HepG2 (cell line): ENCODE data around the gene OGFR. TPM values are rescaled to one million over a fixed set of nuclear protein-coding genes. Genes with fewer than 3 reads are reported as not detected.

Experiments
- ATF1 ChIP-seq: IDR thresholded peaks from 2 replicates; pipeline ENCODE4 v1.6.1; 2016; ENCODE audit warnings: mild to moderate bottlenecking, control low read depth
- ELF3 ChIP-seq: IDR thresholded peaks from 2 replicates; pipeline ENCODE4 v1.6.1; 2016; ENCODE audit warnings: missing genetic modification reagents, missing compliant biosample characterization
- HOXA9 ChIP-seq: sonication (generic); formaldehyde crosslinking; IDR thresholded peaks from 2 replicates; pipeline ENCODE4 v1.8.1; 2022; ENCODE audit warnings: missing genetic modification reagents, mild to moderate bottlenecking, moderate library complexity, borderline replicate concordance
- KDM2A ChIP-seq: sonication (generic); formaldehyde crosslinking; IDR thresholded peaks from 2 replicates; pipeline ENCODE4 v1.4.0; 2020; ENCODE audit warnings: low read depth, missing genetic modification reagents, borderline replicate concordance
- MED13 ChIP-seq: sonication (generic); formaldehyde crosslinking; IDR thresholded peaks from 2 replicates; pipeline ENCODE4 v1.5.0; 2020; ENCODE audit warnings: missing genetic modification reagents
- PAX8 ChIP-seq: sonication (generic); formaldehyde crosslinking; IDR thresholded peaks from 2 replicates; pipeline ENCODE4 v1.8.0; 2022; ENCODE audit warnings: mild to moderate bottlenecking, missing genetic modification reagents, borderline replicate concordance
- POLR2G ChIP-seq: fragments of 200-400 bp; formaldehyde crosslinking; IDR thresholded peaks from 2 replicates; pipeline ENCODE4 v1.6.1; 2018; ENCODE audit warnings: mild to moderate bottlenecking, low read depth, low read length, moderate library complexity
- SOX6 ChIP-seq, 2 experiments: fragments of 450-650 bp in 1 of 2; sonication (generic) in 1 of 2; formaldehyde crosslinking in 1 of 2; IDR thresholded peaks; 2 replicates each; pipeline versions ENCODE4 v1.4.0 to v1.6.1; 2017 to 2020; ENCODE audit warnings: antibody characterized with exemption in 1 of 2, mild to moderate bottlenecking in 1 of 2, missing genetic modification reagents in 1 of 2
- ZFYVE20 ChIP-seq: sonication (generic); formaldehyde crosslinking; IDR thresholded peaks from 2 replicates; pipeline ENCODE4 v1.8.0; 2023; ENCODE audit warnings: low read depth, mild to moderate bottlenecking, moderate library complexity, missing genetic modification reagents, borderline replicate concordance
- ZMYM3 ChIP-seq: sonication (generic); formaldehyde crosslinking; IDR thresholded peaks from 2 replicates; pipeline ENCODE4 v1.5.1; 2020; ENCODE audit warnings: mild to moderate bottlenecking, missing genetic modification reagents
- ZNF180 ChIP-seq: sonication (generic); formaldehyde crosslinking; IDR thresholded peaks from 2 replicates; pipeline ENCODE4 v1.4.0; 2020; ENCODE audit warnings: low read depth, missing genetic modification reagents, borderline replicate concordance
- ZNF205 ChIP-seq: IDR thresholded peaks from 2 replicates; pipeline ENCODE4 v1.6.1; 2018; ENCODE audit warnings: missing biosample characterization, missing genetic modification reagents
- ZNF263 ChIP-seq: sonication (generic); formaldehyde crosslinking; IDR thresholded peaks from 2 replicates; pipeline ENCODE4 v1.4.0; 2020; ENCODE audit warnings: missing genetic modification reagents
- ZNF382 ChIP-seq: sonication (generic); formaldehyde crosslinking; IDR thresholded peaks from 2 replicates; pipeline ENCODE4 v1.5.0; 2020; ENCODE audit warnings: missing genetic modification reagents, mild to moderate bottlenecking, borderline replicate concordance
- ZNF703 ChIP-seq: sonication (generic); formaldehyde crosslinking; IDR thresholded peaks from 2 replicates; pipeline ENCODE4 v1.5.1; 2020; ENCODE audit warnings: missing genetic modification reagents, mild to moderate bottlenecking, moderate library complexity, borderline replicate concordance
- ZSCAN30 ChIP-seq: sonication (generic); formaldehyde crosslinking; IDR thresholded peaks from 2 replicates; pipeline ENCODE4 v1.5.0; 2020; ENCODE audit warnings: mild to moderate bottlenecking, missing genetic modification reagents
- polyA plus RNA-seq, 8 experiments: library from polyadenylated mRNA; depleted of rRNA in 3 of 8; stranded (reverse) in 7 of 8; unstranded in 1 of 8; fragments of >200 nt; fragmentation: Illumina TruSeq in 4 of 8; extraction: Trizol in 4 of 8; gene quantifications; 2 replicates each; pipeline versions ENCODE4 v1.2.1 to v1.2.3, GENCODE V29; 2011 to 2016; ENCODE audit warnings: low read depth in 4 of 8, missing spikeins in 1 of 8, mixed read lengths in 1 of 8; ENCODE audit not compliant: insufficient read depth in 1 of 8
- total RNA-seq, 5 experiments: library from RNA; depleted of rRNA; stranded (reverse); fragments of >200 nt; fragmentation: Illumina TruSeq; extraction: Trizol; gene quantifications; 2 replicates each; pipeline ENCODE4 v1.2.3, GENCODE V29; 2016; ENCODE audit warnings: low read depth in 1 of 5
- TF ChIP-seq, protein P1 (sequence below): sonication (generic); formaldehyde crosslinking; IDR thresholded peaks from 2 replicates; pipeline ENCODE4 v1.4.0; 2020; ENCODE audit warnings: missing genetic modification reagents, low read depth, mild to moderate bottlenecking, borderline replicate concordance
- TF ChIP-seq, protein P2 (sequence below): IDR thresholded peaks from 2 replicates; pipeline ENCODE4 v1.6.1; 2016; ENCODE audit warnings: missing compliant biosample characterization, missing genetic modification reagents, borderline replicate concordance
- TF ChIP-seq, protein P3 (sequence below): sonication (generic); formaldehyde crosslinking; IDR thresholded peaks from 2 replicates; pipeline ENCODE4 v1.5.1; 2020; ENCODE audit warnings: mild to moderate bottlenecking, missing genetic modification reagents, moderate library complexity
- TF ChIP-seq, protein P4 (sequence below): sonication (generic); formaldehyde crosslinking; IDR thresholded peaks from 2 replicates; pipeline ENCODE4 v1.5.0; 2020; ENCODE audit warnings: missing genetic modification reagents

Gene OGFR
- total and polyA plus RNA-seq, 2 of the 13 experiments (the other 11 are each of a cell fraction or from before 2014, with no cell fraction given), result 47.7 to 81.8 TPM

GRCh38 chr20:62822788-62823651 is 18.4 kb downstream of the OGFR start (continued):
- TF ChIP-seq SOX6 (IDR thresholded peaks at IDR 0.05) (no peak), SOX6 (CRISPR knock-in tag; IDR thresholded peaks at IDR 0.05) (peak; percentile 68; the same call in 1 of the 2 replicates), ELF3 (CRISPR knock-in tag) (peak; percentile 62; the same call in 1 of the 2 replicates), ZNF263 (CRISPR knock-in tag) (peak; percentile 67; the same call in 1 of the 2 replicates), ZSCAN30 (CRISPR knock-in tag) (no peak), ZFYVE20 (CRISPR knock-in tag) (no peak; the same call in 1 of the 2 replicates), ZNF205 (CRISPR knock-in tag) (peak; percentile 92), MED13 (no peak), PAX8 (no peak), ZMYM3 (CRISPR knock-in tag) (peak; percentile 100), HOXA9 (CRISPR knock-in tag) (no peak), ZNF180 (CRISPR knock-in tag) (peak; percentile 69; the same call in 1 of the 2 replicates), ZNF703 (CRISPR knock-in tag) (no peak), POLR2G (no peak), ZNF382 (CRISPR knock-in tag) (no peak), KDM2A (CRISPR knock-in tag) (peak; percentile 95), ATF1 (no peak)
- TF ChIP-seq, protein P1, sequence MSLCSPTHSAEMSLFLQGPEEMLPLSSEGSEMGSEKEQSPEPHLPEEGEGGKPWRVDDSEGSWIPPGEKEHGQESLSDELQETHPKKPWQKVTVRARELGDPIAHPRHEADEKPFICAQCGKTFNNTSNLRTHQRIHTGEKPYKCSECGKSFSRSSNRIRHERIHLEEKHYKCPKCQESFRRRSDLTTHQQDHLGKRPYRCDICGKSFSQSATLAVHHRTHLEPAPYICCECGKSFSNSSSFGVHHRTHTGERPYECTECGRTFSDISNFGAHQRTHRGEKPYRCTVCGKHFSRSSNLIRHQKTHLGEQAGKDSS (CRISPR knock-in tag), result peak; percentile 92; the same call in 1 of the 2 replicates
- TF ChIP-seq, protein P2, sequence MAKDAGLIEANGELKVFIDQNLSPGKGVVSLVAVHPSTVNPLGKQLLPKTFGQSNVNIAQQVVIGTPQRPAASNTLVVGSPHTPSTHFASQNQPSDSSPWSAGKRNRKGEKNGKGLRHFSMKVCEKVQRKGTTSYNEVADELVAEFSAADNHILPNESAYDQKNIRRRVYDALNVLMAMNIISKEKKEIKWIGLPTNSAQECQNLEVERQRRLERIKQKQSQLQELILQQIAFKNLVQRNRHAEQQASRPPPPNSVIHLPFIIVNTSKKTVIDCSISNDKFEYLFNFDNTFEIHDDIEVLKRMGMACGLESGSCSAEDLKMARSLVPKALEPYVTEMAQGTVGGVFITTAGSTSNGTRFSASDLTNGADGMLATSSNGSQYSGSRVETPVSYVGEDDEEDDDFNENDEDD (CRISPR knock-in tag), result peak; percentile 56; the same call in 1 of the 2 replicates
- TF ChIP-seq, protein P3, sequence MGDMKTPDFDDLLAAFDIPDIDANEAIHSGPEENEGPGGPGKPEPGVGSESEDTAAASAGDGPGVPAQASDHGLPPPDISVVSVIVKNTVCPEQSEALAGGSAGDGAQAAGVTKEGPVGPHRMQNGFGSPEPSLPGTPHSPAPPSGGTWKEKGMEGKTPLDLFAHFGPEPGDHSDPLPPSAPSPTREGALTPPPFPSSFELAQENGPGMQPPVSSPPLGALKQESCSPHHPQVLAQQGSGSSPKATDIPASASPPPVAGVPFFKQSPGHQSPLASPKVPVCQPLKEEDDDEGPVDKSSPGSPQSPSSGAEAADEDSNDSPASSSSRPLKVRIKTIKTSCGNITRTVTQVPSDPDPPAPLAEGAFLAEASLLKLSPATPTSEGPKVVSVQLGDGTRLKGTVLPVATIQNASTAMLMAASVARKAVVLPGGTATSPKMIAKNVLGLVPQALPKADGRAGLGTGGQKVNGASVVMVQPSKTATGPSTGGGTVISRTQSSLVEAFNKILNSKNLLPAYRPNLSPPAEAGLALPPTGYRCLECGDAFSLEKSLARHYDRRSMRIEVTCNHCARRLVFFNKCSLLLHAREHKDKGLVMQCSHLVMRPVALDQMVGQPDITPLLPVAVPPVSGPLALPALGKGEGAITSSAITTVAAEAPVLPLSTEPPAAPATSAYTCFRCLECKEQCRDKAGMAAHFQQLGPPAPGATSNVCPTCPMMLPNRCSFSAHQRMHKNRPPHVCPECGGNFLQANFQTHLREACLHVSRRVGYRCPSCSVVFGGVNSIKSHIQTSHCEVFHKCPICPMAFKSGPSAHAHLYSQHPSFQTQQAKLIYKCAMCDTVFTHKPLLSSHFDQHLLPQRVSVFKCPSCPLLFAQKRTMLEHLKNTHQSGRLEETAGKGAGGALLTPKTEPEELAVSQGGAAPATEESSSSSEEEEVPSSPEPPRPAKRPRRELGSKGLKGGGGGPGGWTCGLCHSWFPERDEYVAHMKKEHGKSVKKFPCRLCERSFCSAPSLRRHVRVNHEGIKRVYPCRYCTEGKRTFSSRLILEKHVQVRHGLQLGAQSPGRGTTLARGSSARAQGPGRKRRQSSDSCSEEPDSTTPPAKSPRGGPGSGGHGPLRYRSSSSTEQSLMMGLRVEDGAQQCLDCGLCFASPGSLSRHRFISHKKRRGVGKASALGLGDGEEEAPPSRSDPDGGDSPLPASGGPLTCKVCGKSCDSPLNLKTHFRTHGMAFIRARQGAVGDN (CRISPR knock-in tag), result peak; percentile 76
- TF ChIP-seq, protein P4, sequence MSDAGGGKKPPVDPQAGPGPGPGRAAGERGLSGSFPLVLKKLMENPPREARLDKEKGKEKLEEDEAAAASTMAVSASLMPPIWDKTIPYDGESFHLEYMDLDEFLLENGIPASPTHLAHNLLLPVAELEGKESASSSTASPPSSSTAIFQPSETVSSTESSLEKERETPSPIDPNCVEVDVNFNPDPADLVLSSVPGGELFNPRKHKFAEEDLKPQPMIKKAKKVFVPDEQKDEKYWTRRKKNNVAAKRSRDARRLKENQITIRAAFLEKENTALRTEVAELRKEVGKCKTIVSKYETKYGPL (CRISPR knock-in tag), result no peak
